Fibroblast of skin of back (primary cell): Measurements from ENCODE around the gene GRIK3.

Source experiments
- DNase-seq: peaks from one replicate; pipeline ENCODE4 v3.0.0-alpha.2; 2013

Gene GRIK3

GRCh38 chr1:36975642-36976041 is 58.7 kb downstream of the GRIK3 start:
- DNase-seq: no peak

GRCh38 chr1:36973056-36973455 is 61.3 kb downstream of the GRIK3 start:
- no peak for DNase-seq

GRCh38 chr1:36971852-36972618 is 62.3 kb downstream of the GRIK3 start:
- no peak for DNase-seq

GRCh38 chr1:36968730-36969129 is 65.6 kb downstream of the GRIK3 start:
- no peak for DNase-seq

- DNase-seq: no peak
Observed at GRCh38 chr1:36966242-36966641, 68.1 kb downstream of the GRIK3 start.

- DNase-seq: no peak
Observed at GRCh38 chr1:36965275-36966159, 68.8 kb downstream of the GRIK3 start.

GRCh38 chr1:36964830-36965229 is 69.5 kb downstream of the GRIK3 start:
- no peak for DNase-seq

- no peak for DNase-seq
Observed at GRCh38 chr1:36963006-36963405, 71.3 kb downstream of the GRIK3 start.

GRCh38 chr1:36961062-36961615 is 73.2 kb downstream of the GRIK3 start:
- DNase-seq: no peak

GRCh38 chr1:36956570-36956969 is 77.7 kb downstream of the GRIK3 start:
- no peak for DNase-seq

- DNase-seq: no peak
Observed at GRCh38 chr1:36955016-36955415, 79.3 kb downstream of the GRIK3 start.

- DNase-seq: no peak
Observed at GRCh38 chr1:36953061-36953460, 81.3 kb downstream of the GRIK3 start.

- no peak for DNase-seq
Observed at GRCh38 chr1:36951761-36952160, 82.6 kb downstream of the GRIK3 start.

- DNase-seq: no peak
Observed at GRCh38 chr1:36951292-36951750, 83.0 kb downstream of the GRIK3 start.

GRCh38 chr1:36950604-36951291 is 83.6 kb downstream of the GRIK3 start:
- no peak for DNase-seq

- DNase-seq: no peak
Observed at GRCh38 chr1:36948606-36949005, 85.7 kb downstream of the GRIK3 start.

- DNase-seq: no peak
Observed at GRCh38 chr1:36948147-36948546, 86.2 kb downstream of the GRIK3 start.

- no peak for DNase-seq
Observed at GRCh38 chr1:36947384-36947783, 86.9 kb downstream of the GRIK3 start.

GRCh38 chr1:36944883-36945282 is 89.4 kb downstream of the GRIK3 start:
- no peak for DNase-seq

- no peak for DNase-seq
Observed at GRCh38 chr1:36942148-36942547, 92.2 kb downstream of the GRIK3 start.

- DNase-seq: no peak
Observed at GRCh38 chr1:36941316-36941978, 92.9 kb downstream of the GRIK3 start.

- DNase-seq: no peak
Observed at GRCh38 chr1:36938819-36939218, 95.5 kb downstream of the GRIK3 start.
